ENCODE measurements around the gene GSKIP.

- TF ChIP-seq, protein P1, sequence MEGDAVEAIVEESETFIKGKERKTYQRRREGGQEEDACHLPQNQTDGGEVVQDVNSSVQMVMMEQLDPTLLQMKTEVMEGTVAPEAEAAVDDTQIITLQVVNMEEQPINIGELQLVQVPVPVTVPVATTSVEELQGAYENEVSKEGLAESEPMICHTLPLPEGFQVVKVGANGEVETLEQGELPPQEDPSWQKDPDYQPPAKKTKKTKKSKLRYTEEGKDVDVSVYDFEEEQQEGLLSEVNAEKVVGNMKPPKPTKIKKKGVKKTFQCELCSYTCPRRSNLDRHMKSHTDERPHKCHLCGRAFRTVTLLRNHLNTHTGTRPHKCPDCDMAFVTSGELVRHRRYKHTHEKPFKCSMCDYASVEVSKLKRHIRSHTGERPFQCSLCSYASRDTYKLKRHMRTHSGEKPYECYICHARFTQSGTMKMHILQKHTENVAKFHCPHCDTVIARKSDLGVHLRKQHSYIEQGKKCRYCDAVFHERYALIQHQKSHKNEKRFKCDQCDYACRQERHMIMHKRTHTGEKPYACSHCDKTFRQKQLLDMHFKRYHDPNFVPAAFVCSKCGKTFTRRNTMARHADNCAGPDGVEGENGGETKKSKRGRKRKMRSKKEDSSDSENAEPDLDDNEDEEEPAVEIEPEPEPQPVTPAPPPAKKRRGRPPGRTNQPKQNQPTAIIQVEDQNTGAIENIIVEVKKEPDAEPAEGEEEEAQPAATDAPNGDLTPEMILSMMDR (IDR thresholded peaks at IDR 0.05; ENCODE audit: insufficient read depth, low read length, poor library complexity, severe bottlenecking), result no peak
- TF ChIP-seq EZH2phosphoT487 (conservative IDR thresholded peaks at IDR 0.05; ENCODE audit: low read length), result no peak
Observed at GRCh38 chr14:96390965-96391292, 27.6 kb downstream of the GSKIP start.
